Colonic mucosa (tissue), 4 donors: Measurements from ENCODE around the gene ZFP36. TPM values are rescaled to one million over a fixed set of nuclear protein-coding genes. Genes with fewer than 3 reads are reported as not detected.
A peak's percentile ranks its signal among the peaks of the same experiment; 100 is the strongest.

ENCODE experiments used
- DNase-seq: peaks from one replicate; pipeline ENCODE4 v3.0.0-alpha.2; 2020
- H3K27ac ChIP-seq: fragments of 200-600 bp; one replicate; pipeline ENCODE4 v1.8.0; 2021
- H3K27me3 ChIP-seq: fragments of 200-600 bp; one replicate; pipeline ENCODE4 v1.8.0; 2021
- H3K36me3 ChIP-seq: fragments of 200-600 bp; one replicate; pipeline ENCODE4 v1.8.0; 2021
- H3K4me1 ChIP-seq: fragments of 200-600 bp; one replicate; pipeline ENCODE4 v1.8.0; 2021; ENCODE audit warnings: mild to moderate bottlenecking
- H3K4me3 ChIP-seq: fragments of 200-600 bp; one replicate; pipeline ENCODE4 v1.8.0; 2021
- H3K9ac ChIP-seq, 2 donors: one replicate each; pipeline ENCODE4 v1.7.0; 2013; ENCODE audit warnings: control low read depth in 2 of 2, low read depth in 2 of 2, low read length in 2 of 2
- H3K9me3 ChIP-seq: fragments of 200-600 bp; one replicate; pipeline ENCODE4 v1.8.0; 2021
- CTCF ChIP-seq: fragments of 200-600 bp; IDR thresholded peaks from one replicate; pipeline ENCODE4 v1.8.0; 2022; ENCODE audit warnings: antibody characterized with exemption, mild to moderate bottlenecking
- intact Hi-C: fragments of 100-400 bp; cut with DNase I; formaldehyde crosslinking; loops from one replicate; pipeline ENCODE4 v1.14.1; 2022
- total RNA-seq, 2 donors: library from RNA; stranded (reverse); fragmentation: NEBNext Ultra II Directional in 1 of 2; extraction: Animal tissue kit (Norgen Biotek cat#: 25700) in 1 of 2; gene quantifications; one replicate each; pipeline ENCODE4 v1.2.1, GENCODE V29; 2021
- donor health status: healthy.
- donor health status: DM: no; HTN: no; CAD: no.
- donor health status: DM: no; HTN: no; CAD: no.

The ZFP36 gene
- total RNA-seq, 2 donors from 2014 or later, result 120 to 121 TPM

GRCh38 chr19:39407410-39407659 lies 688 bp downstream of the ZFP36 start:
- intact Hi-C loops, result no loop called here
- Histone ChIP-seq H3K27me3 (no peaks in the 10 kb centered on the region), H3K36me3 (peaks cover 10% of the 10 kb centered on the region)

GRCh38 chr19:39407660-39408391 lies 1.2 kb downstream of the ZFP36 start:
- Histone ChIP-seq H3K4me1 (peaks cover 13% of the 10 kb centered on the region), H3K27me3 (peaks cover 2% of the 10 kb centered on the region), H3K4me3 (peak overlapping the region; percentile 96), H3K9me3 (no peaks in the 10 kb centered on the region), H3K27ac (peak overlapping the region; percentile 100), H3K36me3 (peaks cover 10% of the 10 kb centered on the region), H3K9ac (peak overlapping the region; percentile 98 to 100)
- TF ChIP-seq CTCF, result no peak
- peak; percentile 54 for DNase-seq
- intact Hi-C loops, result no loop called here

More at GRCh38 chr19:39407410-39407659, 688 bp downstream of the ZFP36 start:
- no peaks in the 10 kb centered on the region for H3K9me3 ChIP-seq
- H3K4me3 ChIP-seq, result peak overlapping the region; percentile 96
- TF ChIP-seq CTCF, result no peak
- H3K4me1 ChIP-seq, result peaks cover 13% of the 10 kb centered on the region
- H3K9ac ChIP-seq, result peak overlapping the region; percentile 98 to 100
- DNase-seq, result peak; percentile 83
- peak overlapping the region; percentile 100 for H3K27ac ChIP-seq

- H3K27me3 ChIP-seq, result peaks cover 10% of the 10 kb centered on the region
- H3K4me1 ChIP-seq, result peaks cover 13% of the 10 kb centered on the region
- peak overlapping the region; percentile 98 to 100 for H3K9ac ChIP-seq
- H3K4me3 ChIP-seq, result peak overlapping the region; percentile 96
- intact Hi-C loops, result no loop called here
- peak overlapping the region; percentile 100 for H3K27ac ChIP-seq
- no peak for TF ChIP-seq CTCF
- peak; percentile 57 for DNase-seq
- no peaks in the 10 kb centered on the region for H3K9me3 ChIP-seq
- peaks cover 10% of the 10 kb centered on the region for H3K36me3 ChIP-seq
Observed at GRCh38 chr19:39408392-39409207, 2.0 kb downstream of the ZFP36 start.

- Histone ChIP-seq H3K4me3 (peak overlapping the region; percentile 96), H3K4me1 (peaks cover 13% of the 10 kb centered on the region), H3K27ac (peak overlapping the region; percentile 100), H3K36me3 (peaks cover 10% of the 10 kb centered on the region), H3K9ac (peak overlapping the region; percentile 98 to 100), H3K27me3 (peaks cover 15% of the 10 kb centered on the region), H3K9me3 (no peaks in the 10 kb centered on the region)
- no peak for TF ChIP-seq CTCF
- intact Hi-C loops, result no loop called here
- peak; percentile 97 for DNase-seq
Observed at GRCh38 chr19:39409208-39410016, 2.8 kb downstream of the ZFP36 start.
